NCI-H1105 treated with DMSO at 0.1 percent for 48 hours (cell line): Measurements from ENCODE around the gene TRAPPC10.

Experiments
- DNase-seq: peaks from one replicate; lab custom pipeline; 2025; lab: John Stamatoyannopoulos, UW

Gene TRAPPC10

DNA sequence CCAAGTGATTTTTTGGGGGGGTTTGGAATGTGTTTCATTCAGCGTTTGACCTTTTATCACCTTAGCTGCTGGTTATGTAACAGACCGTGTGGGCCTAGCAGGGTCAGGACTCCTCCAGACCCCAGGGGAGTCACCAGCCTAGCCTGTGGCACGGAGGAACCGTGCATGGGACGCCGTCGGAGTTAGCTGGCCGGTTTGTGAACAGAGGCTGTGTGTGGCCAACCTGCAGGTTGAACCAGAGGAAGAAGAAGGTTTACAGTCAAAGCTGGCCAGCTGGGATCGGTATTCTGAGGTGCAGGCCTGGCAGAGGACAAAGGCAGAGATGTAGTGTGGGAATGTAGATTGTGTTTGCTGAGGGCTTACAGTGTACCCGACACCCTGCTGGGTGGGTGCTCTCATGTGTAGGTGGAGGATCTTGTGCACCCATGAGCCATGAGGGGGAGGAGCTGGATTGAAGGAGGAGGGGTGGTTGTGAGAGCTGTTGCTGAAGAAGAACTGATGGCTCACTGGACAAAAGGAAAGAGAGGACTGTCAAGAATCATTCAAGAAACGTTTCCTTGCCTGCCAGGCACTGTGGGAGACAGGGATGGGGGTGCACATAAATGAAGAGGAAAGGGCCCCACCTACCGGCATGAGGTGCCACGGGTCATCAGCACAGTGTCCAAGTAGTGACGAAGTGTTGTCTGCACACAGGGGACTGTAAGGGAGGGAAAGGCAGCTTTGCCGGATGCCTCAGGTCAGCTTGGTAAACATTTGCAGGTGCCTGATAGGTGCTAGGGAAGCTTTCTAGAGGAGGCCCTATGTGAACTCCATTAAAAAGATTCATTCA is 55.1 kb downstream of the TRAPPC10 start:
- DNase-seq = no peak

GRCh38 chr21:44070391-44070790 is 58.3 kb downstream of the TRAPPC10 start:
- no peak for DNase-seq

DNA sequence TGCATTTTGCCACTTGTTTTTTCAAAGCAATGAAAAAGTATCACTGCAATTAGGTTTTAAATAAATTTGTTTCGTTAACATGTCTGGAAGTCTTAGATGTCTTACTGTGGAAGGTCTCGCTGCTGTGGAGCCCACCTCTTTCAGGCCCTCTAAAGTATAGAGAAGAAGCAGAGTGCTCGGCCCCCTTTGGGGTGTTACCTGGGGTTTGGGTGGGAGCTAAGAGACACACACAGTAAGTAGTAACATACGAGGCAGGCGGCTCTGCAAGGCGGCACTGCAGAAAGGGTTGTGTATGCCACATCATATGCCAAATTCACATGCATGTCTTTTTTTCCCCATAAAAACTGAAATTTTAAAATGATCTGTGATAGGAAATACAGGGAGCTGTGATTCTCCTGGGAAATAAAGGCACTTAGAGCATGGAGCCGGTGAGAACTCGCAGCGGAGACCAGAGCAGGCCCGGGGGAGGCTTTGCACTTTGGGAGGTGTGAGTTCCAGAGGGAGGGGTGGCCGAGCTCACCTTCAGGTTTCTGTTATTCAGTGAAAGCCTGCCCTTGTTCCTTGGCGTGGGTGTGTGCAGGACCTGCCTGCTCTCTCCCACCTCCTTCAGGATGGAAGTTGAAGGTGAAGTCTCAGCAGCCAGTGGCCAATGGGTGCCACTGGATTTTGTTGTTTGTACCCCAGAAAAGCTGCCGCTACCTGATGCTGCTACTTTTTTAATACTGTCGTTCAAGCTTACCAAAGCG is 59.4 kb downstream of the TRAPPC10 start:
- DNase-seq = no peak

DNA sequence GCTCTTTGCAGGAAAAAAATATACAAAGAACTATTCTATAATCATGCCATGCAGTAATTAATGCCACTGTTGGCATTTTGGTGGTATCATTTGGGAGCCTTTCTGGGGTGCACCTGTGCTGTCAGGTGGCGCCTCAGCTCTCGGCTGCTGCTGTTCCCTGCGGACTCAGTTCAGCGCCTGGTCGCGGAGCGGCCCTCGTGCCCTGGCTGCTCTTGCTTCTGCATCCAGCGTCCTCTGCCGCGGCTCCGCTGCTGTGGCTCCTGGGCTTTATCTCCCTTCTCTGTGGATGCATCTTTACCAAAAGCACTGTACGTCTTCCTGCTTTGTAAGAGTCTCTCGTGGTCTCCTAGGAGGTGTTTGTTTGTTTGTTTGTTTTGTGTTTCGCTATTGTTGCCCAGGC is 60.0 kb downstream of the TRAPPC10 start:
- DNase-seq = no peak

DNA sequence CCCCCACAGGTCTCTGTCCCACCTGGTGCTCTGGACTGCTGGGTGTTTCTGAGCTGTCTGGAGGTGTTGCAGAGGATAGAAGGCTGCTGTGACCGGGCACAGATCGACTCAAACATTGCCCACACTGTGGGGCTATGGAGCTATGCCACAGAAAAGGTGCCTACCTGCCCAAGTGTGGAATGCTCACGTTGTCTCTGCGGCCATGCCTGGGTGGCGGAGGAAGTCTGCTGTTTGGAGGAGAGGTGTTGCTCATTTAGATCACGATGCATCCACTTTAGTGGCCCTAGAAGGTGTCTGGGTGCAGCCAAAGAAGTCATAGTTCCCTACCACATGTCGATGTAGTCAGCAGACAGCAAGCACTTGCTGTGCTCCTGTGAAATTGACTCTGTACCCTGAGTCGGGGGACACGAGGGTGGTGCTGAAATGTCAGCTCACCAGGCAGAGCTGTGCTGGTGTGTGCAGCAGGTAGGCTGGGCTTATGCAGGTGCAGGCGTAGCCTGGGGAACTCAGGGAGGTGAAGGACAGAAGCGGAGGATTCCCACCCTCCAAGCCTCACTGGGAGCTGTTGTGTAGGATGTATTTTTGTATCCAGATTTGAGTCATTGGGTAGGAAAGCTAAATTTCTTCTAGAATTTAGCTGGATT is 62.3 kb downstream of the TRAPPC10 start:
- no peak for DNase-seq

- DNase-seq = no peak
These were observed 64.2 kb downstream of the TRAPPC10 start for GRCh38 chr21:44076316-44076715.

DNA sequence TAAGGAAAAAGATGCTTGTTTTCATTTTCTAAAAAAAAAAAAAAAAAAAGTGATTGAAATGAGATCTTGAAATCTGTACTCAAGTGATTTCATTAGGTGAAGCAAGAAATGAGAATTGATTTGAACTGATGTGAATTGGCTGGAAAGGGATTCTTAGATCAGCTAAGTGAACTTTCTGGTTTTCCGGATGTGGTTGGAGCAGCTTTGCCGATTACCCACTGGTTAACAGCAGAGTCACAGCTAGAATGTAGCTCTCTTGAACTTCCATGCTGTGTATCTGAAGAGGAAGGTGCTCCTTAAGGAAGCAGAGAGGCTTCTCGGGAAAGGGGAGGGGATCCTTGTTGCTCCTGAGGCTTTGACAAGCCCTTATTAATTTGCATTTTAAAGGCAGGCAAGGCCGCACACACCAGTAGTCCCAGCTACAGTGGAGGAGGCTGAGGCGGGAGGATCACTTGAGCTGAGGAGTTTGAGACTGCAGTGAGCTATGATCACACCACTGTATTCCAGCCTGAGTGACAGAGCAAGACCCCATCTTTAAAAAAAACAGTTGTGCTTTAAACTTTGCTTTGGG is 66.4 kb downstream of the TRAPPC10 start:
- no peak for DNase-seq

GRCh38 chr21:44079446-44079845 is 67.3 kb downstream of the TRAPPC10 start:
- DNase-seq = no peak

DNA sequence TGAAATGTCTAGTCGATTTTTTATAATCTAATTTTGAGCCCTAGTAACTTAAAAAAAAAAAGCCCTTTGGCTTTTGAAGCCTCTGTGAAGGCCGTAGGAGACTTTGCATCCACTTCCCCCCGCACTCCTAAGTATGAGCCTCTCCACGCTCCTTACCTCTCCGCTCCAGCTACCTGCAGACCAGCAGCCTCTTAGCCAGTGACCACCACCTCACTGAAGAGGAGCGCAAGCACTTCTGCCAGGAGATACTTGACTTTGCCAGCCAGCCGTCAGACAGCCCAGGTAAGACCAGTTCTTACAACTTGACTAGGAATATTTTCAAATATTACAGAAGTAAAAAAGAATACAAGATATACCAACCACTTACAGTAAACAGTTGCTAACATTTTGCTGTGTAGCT is 67.7 kb downstream of the TRAPPC10 start:
- DNase-seq = no peak

DNA sequence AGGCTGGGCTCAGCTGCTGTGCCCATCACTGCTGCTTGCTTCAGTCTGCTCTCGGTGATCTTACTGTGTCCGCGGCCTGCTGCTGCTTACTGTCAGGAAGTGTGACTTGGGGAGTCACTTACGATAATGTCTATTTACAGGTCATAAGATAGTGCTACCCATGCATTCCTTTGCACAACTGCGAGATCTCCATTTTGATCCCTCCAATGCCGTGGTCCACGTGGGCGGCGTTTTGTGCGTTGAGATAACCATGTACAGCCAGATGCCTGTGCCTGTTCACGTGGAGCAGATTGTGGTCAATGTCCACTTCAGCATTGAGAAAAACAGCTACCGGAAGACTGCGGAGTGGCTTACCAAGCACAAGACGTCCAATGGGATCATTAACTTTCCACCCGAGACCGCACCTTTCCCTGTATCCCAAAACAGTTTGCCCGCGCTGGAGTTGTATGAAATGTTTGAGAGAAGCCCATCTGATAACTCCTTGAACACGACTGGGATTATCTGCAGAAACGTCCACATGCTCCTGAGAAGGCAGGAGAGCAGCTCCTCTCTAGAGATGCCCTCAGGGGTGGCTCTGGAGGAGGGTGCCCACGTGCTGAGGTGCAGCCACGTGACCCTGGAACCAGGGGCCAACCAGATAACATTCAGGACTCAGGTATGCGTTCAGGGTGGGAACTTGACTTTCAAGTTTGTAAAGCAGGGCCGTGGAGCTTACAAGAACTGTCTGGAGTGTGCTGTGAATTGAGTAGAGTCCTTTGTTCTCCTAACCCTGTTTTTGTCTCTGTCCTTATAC is 70.7 kb downstream of the TRAPPC10 start:
- DNase-seq = no peak

DNA sequence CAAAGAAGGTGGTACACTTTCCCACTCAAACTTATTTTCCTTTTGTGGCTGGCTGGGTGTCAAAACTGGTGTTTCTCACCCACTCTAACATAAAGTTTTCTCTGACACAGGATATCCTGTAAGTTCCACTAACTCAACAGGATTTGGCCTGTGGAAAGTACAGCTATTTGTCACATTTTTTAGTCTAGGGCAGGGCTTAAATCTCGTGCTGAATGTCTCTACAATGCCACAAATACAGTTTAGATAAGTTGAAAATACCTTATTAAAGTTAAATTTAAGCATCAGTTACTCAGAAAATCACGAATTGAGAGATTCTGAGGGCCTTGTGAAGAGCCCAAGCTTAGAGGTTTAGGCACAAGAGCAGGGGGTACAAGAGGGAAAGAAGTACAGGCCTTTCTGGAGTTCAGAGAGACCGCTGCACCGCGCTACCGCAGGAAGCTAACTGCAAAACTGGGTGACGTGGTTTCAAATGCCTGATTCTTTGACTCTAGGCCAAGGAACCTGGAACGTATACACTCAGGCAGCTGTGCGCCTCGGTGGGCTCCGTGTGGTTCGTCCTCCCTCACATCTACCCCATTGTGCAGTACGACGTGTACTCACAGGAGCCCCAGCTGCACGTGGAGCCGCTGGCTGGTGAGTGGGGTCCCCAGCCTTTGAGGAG is 71.7 kb downstream of the TRAPPC10 start:
- no peak for DNase-seq

GRCh38 chr21:44084496-44085241 is 72.6 kb downstream of the TRAPPC10 start:
- no peak for DNase-seq

DNA sequence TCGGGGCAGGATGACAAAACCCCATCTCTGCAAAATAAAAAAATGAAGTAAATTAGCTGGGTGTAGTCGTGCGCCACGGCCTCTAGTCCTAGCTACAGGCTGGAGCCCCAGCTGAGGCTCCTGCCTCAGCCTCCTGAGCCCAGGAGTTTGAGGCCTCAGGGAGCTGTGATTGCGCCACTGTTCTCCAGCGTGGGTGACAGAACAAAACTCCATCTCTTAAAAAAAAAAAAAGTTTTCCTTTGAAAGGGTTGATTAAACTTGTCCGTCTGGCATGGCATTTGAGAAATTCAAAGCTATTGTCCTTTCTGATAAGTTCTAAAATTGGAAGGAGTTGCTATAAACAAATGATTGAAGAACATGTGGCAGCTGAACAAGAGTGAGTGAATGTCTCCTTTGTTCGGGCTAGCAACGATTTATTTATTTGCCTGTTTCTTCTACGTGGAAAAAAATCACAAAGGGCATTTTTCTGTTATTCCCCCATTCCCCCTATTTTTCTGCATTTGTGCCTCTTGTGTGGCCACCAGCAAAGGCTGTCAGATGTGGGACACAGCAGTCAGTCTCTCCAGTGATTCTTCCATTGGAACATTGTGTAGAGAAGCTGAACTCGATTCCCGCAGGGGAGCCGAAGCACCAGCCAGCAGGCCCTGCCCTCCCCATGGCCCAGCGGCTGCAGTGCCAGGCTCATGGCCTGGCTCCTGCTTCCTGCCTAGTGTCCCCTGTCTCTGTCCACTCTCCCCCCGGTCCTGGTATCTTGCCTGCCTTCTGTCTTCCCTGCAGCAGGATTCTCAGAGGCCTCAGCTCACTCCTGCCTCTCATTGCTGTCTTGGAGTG is 73.6 kb downstream of the TRAPPC10 start:
- no peak for DNase-seq

DNA sequence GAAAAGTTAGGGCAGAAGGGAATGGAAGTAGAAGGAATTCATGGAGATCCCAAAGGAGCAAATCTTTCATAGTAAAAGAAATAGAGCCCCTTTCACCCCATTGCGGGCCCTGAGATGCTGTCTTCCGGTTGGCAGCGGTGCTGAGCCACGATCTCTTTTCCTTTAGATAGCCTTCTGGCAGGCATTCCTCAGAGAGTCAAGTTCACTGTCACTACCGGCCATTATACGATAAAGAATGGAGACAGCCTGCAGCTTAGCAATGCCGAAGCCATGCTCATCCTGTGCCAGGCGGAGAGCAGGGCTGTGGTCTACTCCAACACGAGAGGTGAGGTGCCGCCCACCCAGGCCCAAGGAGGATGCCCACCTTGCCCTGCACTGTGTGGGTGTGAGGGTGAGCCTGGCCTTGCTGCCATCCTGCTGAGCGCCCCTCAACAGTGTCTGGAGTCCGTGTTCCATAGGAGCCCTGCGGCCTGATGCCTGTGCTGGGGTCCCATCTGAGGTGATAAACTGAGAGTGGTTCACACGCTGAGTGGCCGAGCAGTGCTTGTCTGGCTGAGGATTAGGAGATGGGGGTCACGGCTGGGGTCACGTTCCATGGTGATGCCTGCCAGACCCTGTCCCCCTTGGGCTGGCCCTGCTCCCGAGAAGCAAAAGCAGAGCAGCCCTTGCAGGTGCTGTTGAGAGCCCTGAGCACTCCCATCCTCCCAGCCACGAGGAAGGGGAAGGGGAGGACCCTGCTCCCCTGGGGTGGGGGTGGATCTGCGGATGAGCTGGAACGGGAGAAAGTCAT is 74.7 kb downstream of the TRAPPC10 start:
- DNase-seq = no peak

- DNase-seq = no peak
These were observed 75.6 kb downstream of the TRAPPC10 start for GRCh38 chr21:44087426-44088400.

GRCh38 chr21:44088401-44088780 is 76.3 kb downstream of the TRAPPC10 start:
- no peak for DNase-seq
